GM12878 (cell line): ENCODE measurements around the gene NAT14. TPM values are rescaled to one million over a fixed set of nuclear protein-coding genes. Genes with fewer than 3 reads are reported as not detected.

Experiments
- ATAC-seq: fragments of 200-7000 bp; cut with Tn5 transposase; 3 replicates; pipeline ENCODE4 v1.9.1; 2020; ENCODE audit warnings: mild to moderate bottlenecking, moderate library complexity
- BruUV-seq: library from RNA; stranded (reverse); fragments of 400-500 nt; replicated peaks from 2 replicates; lab custom pipeline; 2021; lab: Mats Ljungman, UMichigan
- CTCF ChIA-PET: fragments of 300-600 bp; sonication (Branson Sonifier 250); formaldehyde crosslinking; extraction: SDS; loops from one replicate; lab custom pipeline; 2021; ENCODE audit warnings: inconsistent platforms; lab: Yijun Ruan, JAX
- POLR2A ChIA-PET: fragments of 350-600 bp; formaldehyde crosslinking; extraction: SDS; loops from one replicate; lab custom pipeline; 2021; ENCODE audit warnings: inconsistent platforms; lab: Charles Lee
- RAD21 ChIA-PET: fragments of 300-600 bp; sonication (Branson Sonifier 250); formaldehyde crosslinking; loops from one replicate; lab custom pipeline; 2023; ENCODE audit warnings: antibody characterized with exemption; ENCODE audit not compliant: unreplicated experiment; lab: Charles Lee
- SMC1A ChIA-PET: fragments of 300-600 bp; sonication (Branson Sonifier 250); formaldehyde crosslinking; loops from one replicate; lab custom pipeline; 2023; ENCODE audit not compliant: unreplicated experiment, uncharacterized antibody; lab: Charles Lee
- DNase-seq: peaks from one replicate; pipeline ENCODE4 v3.0.0-alpha.2; 2011; ENCODE audit warnings: low read depth, low spot score
- FAIRE-seq: peaks from 3 replicates; lab custom pipeline; 2011; peaks lifted over from hg19 to GRCh38; lab: Jason Lieb, UNC
- H2AFZ ChIP-seq: 2 replicates; pipeline ENCODE4 v1.6.0; 2011; ENCODE audit warnings: low read depth, low read length, control low read depth; ENCODE audit not compliant: control insufficient read depth
- H3K27ac ChIP-seq: 2 replicates; pipeline ENCODE4 v1.5.1; 2011; ENCODE audit warnings: control low read depth; ENCODE audit not compliant: control insufficient read depth, insufficient read depth
- H3K27me3 ChIP-seq, 2 experiments: replicated peaks in 1 of 2; 2 replicates each; pipeline versions ENCODE4 v1.6.0 to v1.6.1; 2011; ENCODE audit warnings: low read length in 1 of 2; ENCODE audit not compliant: control insufficient read depth in 2 of 2, insufficient read depth in 2 of 2
- H3K36me3 ChIP-seq, 2 experiments: 2 replicates each; pipeline ENCODE4 v1.5.1; 2011; ENCODE audit warnings: low read length in 1 of 2; ENCODE audit not compliant: control insufficient read depth in 2 of 2, insufficient read depth in 2 of 2
- H3K4me1 ChIP-seq: 2 replicates; pipeline ENCODE4 v1.6.1; 2011; ENCODE audit warnings: mild to moderate bottlenecking, low read length, moderate library complexity, mixed read lengths; ENCODE audit not compliant: control insufficient read depth, insufficient read depth
- H3K4me2 ChIP-seq: 2 replicates; pipeline ENCODE4 v1.6.0; 2011; ENCODE audit warnings: control low read depth; ENCODE audit not compliant: control insufficient read depth, insufficient read depth
- H3K4me3 ChIP-seq: fragments of 200-600 bp; sonication (generic); 2 replicates; pipeline ENCODE4 v1.5.1; 2016
- H3K79me2 ChIP-seq: 2 replicates; pipeline ENCODE4 v1.6.0; 2011; ENCODE audit warnings: low read length; ENCODE audit not compliant: control insufficient read depth, insufficient read depth
- H3K9ac ChIP-seq: 2 replicates; pipeline ENCODE4 v1.8.0; 2011; ENCODE audit warnings: low read length, control low read depth, mixed read lengths; ENCODE audit not compliant: control insufficient read depth, insufficient read depth
- H3K9me3 ChIP-seq: replicated peaks from 3 replicates; pipeline ENCODE4 v1.5.1; 2011; ENCODE audit warnings: mild to moderate bottlenecking, low read length; ENCODE audit not compliant: control insufficient read depth, insufficient read depth
- H4K20me1 ChIP-seq: 2 replicates; pipeline ENCODE4 v1.6.0; 2011; ENCODE audit not compliant: control insufficient read depth, insufficient read depth
- CBX5 ChIP-seq: sonication (generic); IDR thresholded peaks from 2 replicates; pipeline ENCODE4 v1.6.1; 2016; ENCODE audit warnings: low read depth, moderate library complexity, mild to moderate bottlenecking, inconsistent platforms
- CHD1 ChIP-seq: IDR thresholded peaks from 2 replicates; pipeline ENCODE4 v1.6.1; 2012; ENCODE audit warnings: low read depth, low read length, improper control_type of control experiment
- POU2F2 ChIP-seq: IDR thresholded peaks from 3 replicates; pipeline ENCODE4 v1.6.1; 2011; ENCODE audit warnings: low read depth, mild to moderate bottlenecking, low read length, borderline replicate concordance
- RAD21 ChIP-seq: IDR thresholded peaks from 2 replicates; pipeline ENCODE4 v1.6.1; 2011; ENCODE audit warnings: mild to moderate bottlenecking, low read depth, low read length, moderate library complexity; ENCODE audit not compliant: insufficient read depth
- SUPT20H ChIP-seq: IDR thresholded peaks from 2 replicates; pipeline ENCODE4 v1.6.1; 2011; ENCODE audit warnings: low read depth, mild to moderate bottlenecking, low read length, moderate library complexity, borderline replicate concordance; ENCODE audit not compliant: control insufficient read depth
- WGBS: methylation state at CpG from one replicate; pipeline ENCODE4 v1.1.6; 2016; ENCODE audit warnings: low lambda C conversion rate; ENCODE audit not compliant: insufficient replicate concordance, insufficient coverage; ENCODE audit errors: missing lambda C conversion rate; 5-methylcytosine and 5-hydroxymethylcytosine counted together
- in situ Hi-C: fragments of 300-500 bp; cut with MboI; formaldehyde crosslinking; loops from 9 replicates; pipeline ENCODE4 v1.14.3; 2018; ENCODE audit warnings: mixed read lengths
- intact Hi-C: fragments of 100-400 bp; cut with micrococcal nuclease; formaldehyde crosslinking; loops from one replicate; pipeline ENCODE4 v1.14.2; 2022; ENCODE audit not compliant: unreplicated experiment
- polyA plus RNA-seq, 11 experiments: library from polyadenylated mRNA; depleted of rRNA in 4 of 11; unstranded in 6 of 11; stranded (reverse) in 5 of 11; fragments of >200 nt; fragmentation: Nextera tagmentation in 4 of 11; fragmentation: Illumina TruSeq in 1 of 11; extraction: Ambion mirVana in 4 of 11; extraction: Trizol in 1 of 11; gene quantifications; 1 replicate in 1 of 11; 2 replicates in 10 of 11; pipeline versions ENCODE4 v1.2.1 to v1.2.3, GENCODE V29; 2011 to 2016; ENCODE audit warnings: inconsistent platforms in 2 of 11, missing spikeins in 2 of 11, low read depth in 1 of 11
- total RNA-seq, 4 experiments: library from RNA; depleted of rRNA in 3 of 4; stranded (reverse); fragments of >200 nt in 3 of 4; fragmentation: Illumina TruSeq in 1 of 4; extraction: Trizol in 1 of 4; gene quantifications; 2 replicates each; pipeline versions ENCODE4 v1.2.1 to v1.2.3, GENCODE V29; 2013 to 2021
- TF ChIP-seq, protein P1 (sequence below): fragments of 450-650 bp; IDR thresholded peaks from 2 replicates; pipeline ENCODE4 v1.6.1; 2017; ENCODE audit warnings: mild to moderate bottlenecking, moderate library complexity
- TF ChIP-seq, protein P2 (sequence below): fragments of 450-650 bp; formaldehyde crosslinking; IDR thresholded peaks from 2 replicates; pipeline ENCODE4 v1.4.0; 2022; ENCODE audit warnings: mild to moderate bottlenecking, moderate library complexity
- TF ChIP-seq, protein P3 (sequence below): IDR thresholded peaks from 2 replicates; pipeline ENCODE4 v1.6.1; 2012; ENCODE audit warnings: improper control_type of control experiment, low read depth, low read length; ENCODE audit not compliant: insufficient replicate concordance

The NAT14 gene
- total and polyA plus RNA-seq, 10 of the 15 experiments (the other 5 are each of a cell fraction or from before 2014, with no cell fraction given): 0.87 to 23.6 (median 9.7) TPM

DNA sequence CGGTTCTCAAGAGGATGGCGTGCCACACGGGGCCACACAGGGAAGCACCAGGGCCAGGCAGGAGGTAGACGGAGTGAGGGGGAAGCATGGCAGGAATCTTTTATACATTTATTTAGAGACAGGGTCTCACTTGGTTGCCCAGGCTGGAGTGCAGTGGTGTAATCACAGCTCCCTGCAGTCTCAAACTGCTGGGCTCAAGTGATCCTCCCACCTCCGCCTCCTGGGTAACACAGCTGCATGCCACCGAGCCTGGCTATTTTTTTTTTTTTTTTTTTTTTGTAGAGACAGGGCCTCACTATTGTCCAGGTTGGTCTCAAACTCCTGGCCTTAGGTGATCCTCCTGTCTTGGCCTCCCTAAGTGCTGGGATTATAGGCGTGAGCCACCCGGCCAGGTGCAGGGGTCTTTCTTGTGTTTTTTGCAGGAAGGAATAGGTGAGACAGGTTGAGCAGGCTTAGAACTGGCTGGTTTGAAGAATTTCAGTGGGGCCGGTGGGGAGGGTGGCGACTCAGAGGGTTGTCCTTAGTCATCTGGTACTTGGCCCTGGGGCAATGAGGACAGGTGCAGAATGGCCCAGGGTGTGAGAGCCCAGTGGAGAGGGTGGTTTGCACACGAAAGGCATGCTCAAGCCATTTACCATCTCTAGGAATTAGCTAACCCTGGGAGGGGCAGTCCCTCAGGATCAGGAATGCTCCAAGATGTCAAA, 10.8 kb downstream of the NAT14 start:
- in situ Hi-C loops: no loop called here
- H3K36me3 ChIP-seq: no peaks in the 10 kb centered on the region
- H3K9ac ChIP-seq: no peak overlapping the region
- no peak for FAIRE-seq
- H3K4me1 ChIP-seq: no peaks in the 10 kb centered on the region
- no peaks in the 10 kb centered on the region; a peak in 1 of 4 replicates for H3K27me3 ChIP-seq
- H3K79me2 ChIP-seq: no peaks in the 10 kb centered on the region
- intact Hi-C loops: no loop called here
- SMC1A ChIA-PET: no interaction called here
- 38% methylated on average over 11 of the region's 11 CpGs for WGBS
- RAD21 ChIA-PET: no interaction called here
- no peaks in the 10 kb centered on the region for H4K20me1 ChIP-seq
- CTCF ChIA-PET: interaction anchor here (2.8 to 3.1 kb wide), 2 partner anchors 8 to 28 kb away, joined by 7 to 12 read pairs; no protein-coding TSS in a partner anchor
- POLR2A ChIA-PET: no interaction called here
- H2AFZ ChIP-seq: no peak overlapping the region
- DNase-seq: no peak
- H3K4me3 ChIP-seq: no peak overlapping the region
- no peak overlapping the region for H3K27ac ChIP-seq
- BruUV-seq: no TSS peak
- H3K9me3 ChIP-seq: no peaks in the 10 kb centered on the region
- no peak for ATAC-seq
- H3K4me2 ChIP-seq: no peak overlapping the region
- TF ChIP-seq, protein P1, sequence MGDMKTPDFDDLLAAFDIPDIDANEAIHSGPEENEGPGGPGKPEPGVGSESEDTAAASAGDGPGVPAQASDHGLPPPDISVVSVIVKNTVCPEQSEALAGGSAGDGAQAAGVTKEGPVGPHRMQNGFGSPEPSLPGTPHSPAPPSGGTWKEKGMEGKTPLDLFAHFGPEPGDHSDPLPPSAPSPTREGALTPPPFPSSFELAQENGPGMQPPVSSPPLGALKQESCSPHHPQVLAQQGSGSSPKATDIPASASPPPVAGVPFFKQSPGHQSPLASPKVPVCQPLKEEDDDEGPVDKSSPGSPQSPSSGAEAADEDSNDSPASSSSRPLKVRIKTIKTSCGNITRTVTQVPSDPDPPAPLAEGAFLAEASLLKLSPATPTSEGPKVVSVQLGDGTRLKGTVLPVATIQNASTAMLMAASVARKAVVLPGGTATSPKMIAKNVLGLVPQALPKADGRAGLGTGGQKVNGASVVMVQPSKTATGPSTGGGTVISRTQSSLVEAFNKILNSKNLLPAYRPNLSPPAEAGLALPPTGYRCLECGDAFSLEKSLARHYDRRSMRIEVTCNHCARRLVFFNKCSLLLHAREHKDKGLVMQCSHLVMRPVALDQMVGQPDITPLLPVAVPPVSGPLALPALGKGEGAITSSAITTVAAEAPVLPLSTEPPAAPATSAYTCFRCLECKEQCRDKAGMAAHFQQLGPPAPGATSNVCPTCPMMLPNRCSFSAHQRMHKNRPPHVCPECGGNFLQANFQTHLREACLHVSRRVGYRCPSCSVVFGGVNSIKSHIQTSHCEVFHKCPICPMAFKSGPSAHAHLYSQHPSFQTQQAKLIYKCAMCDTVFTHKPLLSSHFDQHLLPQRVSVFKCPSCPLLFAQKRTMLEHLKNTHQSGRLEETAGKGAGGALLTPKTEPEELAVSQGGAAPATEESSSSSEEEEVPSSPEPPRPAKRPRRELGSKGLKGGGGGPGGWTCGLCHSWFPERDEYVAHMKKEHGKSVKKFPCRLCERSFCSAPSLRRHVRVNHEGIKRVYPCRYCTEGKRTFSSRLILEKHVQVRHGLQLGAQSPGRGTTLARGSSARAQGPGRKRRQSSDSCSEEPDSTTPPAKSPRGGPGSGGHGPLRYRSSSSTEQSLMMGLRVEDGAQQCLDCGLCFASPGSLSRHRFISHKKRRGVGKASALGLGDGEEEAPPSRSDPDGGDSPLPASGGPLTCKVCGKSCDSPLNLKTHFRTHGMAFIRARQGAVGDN: no peak
- TF ChIP-seq CHD1 (no peak), SUPT20H (no peak), RAD21 (no peak), POU2F2 (no peak), CBX5 (no peak)
- TF ChIP-seq, protein P2, sequence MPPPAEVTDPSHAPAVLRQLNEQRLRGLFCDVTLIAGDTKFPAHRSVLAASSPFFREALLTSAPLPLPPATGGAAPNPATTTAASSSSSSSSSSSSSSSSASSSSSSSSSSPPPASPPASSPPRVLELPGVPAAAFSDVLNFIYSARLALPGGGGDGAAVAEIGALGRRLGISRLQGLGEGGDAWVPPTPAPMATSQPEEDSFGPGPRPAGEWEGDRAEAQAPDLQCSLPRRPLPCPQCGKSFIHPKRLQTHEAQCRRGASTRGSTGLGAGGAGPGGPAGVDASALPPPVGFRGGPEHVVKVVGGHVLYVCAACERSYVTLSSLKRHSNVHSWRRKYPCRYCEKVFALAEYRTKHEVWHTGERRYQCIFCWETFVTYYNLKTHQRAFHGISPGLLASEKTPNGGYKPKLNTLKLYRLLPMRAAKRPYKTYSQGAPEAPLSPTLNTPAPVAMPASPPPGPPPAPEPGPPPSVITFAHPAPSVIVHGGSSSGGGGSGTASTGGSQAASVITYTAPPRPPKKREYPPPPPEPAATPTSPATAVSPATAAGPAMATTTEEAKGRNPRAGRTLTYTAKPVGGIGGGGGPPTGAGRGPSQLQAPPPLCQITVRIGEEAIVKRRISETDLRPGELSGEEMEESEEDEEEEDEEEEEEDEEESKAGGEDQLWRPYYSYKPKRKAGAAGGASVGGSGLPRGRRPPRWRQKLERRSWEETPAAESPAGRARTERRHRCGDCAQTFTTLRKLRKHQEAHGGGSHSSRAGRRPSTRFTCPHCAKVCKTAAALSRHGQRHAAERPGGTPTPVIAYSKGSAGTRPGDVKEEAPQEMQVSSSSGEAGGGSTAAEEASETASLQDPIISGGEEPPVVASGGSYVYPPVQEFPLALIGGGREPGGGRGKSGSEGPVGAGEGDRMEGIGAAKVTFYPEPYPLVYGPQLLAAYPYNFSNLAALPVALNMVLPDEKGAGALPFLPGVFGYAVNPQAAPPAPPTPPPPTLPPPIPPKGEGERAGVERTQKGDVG: no peak
- TF ChIP-seq, protein P3, sequence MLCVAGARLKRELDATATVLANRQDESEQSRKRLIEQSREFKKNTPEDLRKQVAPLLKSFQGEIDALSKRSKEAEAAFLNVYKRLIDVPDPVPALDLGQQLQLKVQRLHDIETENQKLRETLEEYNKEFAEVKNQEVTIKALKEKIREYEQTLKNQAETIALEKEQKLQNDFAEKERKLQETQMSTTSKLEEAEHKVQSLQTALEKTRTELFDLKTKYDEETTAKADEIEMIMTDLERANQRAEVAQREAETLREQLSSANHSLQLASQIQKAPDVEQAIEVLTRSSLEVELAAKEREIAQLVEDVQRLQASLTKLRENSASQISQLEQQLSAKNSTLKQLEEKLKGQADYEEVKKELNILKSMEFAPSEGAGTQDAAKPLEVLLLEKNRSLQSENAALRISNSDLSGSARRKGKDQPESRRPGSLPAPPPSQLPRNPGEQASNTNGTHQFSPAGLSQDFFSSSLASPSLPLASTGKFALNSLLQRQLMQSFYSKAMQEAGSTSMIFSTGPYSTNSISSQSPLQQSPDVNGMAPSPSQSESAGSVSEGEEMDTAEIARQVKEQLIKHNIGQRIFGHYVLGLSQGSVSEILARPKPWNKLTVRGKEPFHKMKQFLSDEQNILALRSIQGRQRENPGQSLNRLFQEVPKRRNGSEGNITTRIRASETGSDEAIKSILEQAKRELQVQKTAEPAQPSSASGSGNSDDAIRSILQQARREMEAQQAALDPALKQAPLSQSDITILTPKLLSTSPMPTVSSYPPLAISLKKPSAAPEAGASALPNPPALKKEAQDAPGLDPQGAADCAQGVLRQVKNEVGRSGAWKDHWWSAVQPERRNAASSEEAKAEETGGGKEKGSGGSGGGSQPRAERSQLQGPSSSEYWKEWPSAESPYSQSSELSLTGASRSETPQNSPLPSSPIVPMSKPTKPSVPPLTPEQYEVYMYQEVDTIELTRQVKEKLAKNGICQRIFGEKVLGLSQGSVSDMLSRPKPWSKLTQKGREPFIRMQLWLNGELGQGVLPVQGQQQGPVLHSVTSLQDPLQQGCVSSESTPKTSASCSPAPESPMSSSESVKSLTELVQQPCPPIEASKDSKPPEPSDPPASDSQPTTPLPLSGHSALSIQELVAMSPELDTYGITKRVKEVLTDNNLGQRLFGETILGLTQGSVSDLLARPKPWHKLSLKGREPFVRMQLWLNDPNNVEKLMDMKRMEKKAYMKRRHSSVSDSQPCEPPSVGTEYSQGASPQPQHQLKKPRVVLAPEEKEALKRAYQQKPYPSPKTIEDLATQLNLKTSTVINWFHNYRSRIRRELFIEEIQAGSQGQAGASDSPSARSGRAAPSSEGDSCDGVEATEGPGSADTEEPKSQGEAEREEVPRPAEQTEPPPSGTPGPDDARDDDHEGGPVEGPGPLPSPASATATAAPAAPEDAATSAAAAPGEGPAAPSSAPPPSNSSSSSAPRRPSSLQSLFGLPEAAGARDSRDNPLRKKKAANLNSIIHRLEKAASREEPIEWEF: no peak
